Measurements from ENCODE around the gene DOCK1.
A peak's percentile ranks its signal among the peaks of the same experiment; 100 is the strongest.

Gene DOCK1

GRCh38 chr10:127375461-127375860 lies 470.2 kb downstream of the DOCK1 start:
- no peak overlapping the region for H2AFZ ChIP-seq (ENCODE audit: low read length)
- H3K18ac ChIP-seq (ENCODE audit: low read length) = no peak overlapping the region
- H3K4me2 ChIP-seq (ENCODE audit: insufficient read depth, low read length, poor library complexity, severe bottlenecking) = no peak overlapping the region
- peaks cover 5 to 41% of the 10 kb centered on the region in 2 donors for H3K36me3 ChIP-seq (replicated peaks in 1 of 2; ENCODE audit: control insufficient read depth in 2 of 2, insufficient read depth in 2 of 2, low read length in 2 of 2)
- H3K4me3 ChIP-seq (ENCODE audit: low read length in 2 of 2) = no peak overlapping the region
- no peak overlapping the region for H2BK15ac ChIP-seq (ENCODE audit: low read length)
- no peak for DNase-seq (ENCODE audit: low spot score)
- H2BK5ac ChIP-seq (ENCODE audit: low read length) = no peak overlapping the region
- no peak overlapping the region for H3K9ac ChIP-seq (ENCODE audit: low read depth, low read length, poor library complexity)
- no peak overlapping the region for H3K14ac ChIP-seq (ENCODE audit: low read length)
- no peaks in the 10 kb centered on the region for H3K79me1 ChIP-seq (ENCODE audit: low read depth, low read length)
- no peak overlapping the region for H4K91ac ChIP-seq (ENCODE audit: low read depth, low read length, poor library complexity)
- H3K4ac ChIP-seq (ENCODE audit: low read length) = no peak overlapping the region
- H2BK12ac ChIP-seq (ENCODE audit: low read length) = no peak overlapping the region
- no peak overlapping the region for H3K27ac ChIP-seq (replicated peaks; ENCODE audit: low read length)
- no CpG with 5 or more reads among the region's 3 CpGs for WGBS, 2 donors (ENCODE audit: extremely low coverage in 2 of 2, insufficient read length in 2 of 2, insufficient replicate concordance in 1 of 2)
- H2BK120ac ChIP-seq (ENCODE audit: low read depth, low read length) = no peak overlapping the region
- no peak overlapping the region for H3K23ac ChIP-seq (ENCODE audit: low read depth, low read length, poor library complexity)
- no peaks in the 10 kb centered on the region for H3K4me1 ChIP-seq (ENCODE audit: control insufficient read depth in 2 of 2, insufficient read depth in 1 of 2, low read depth in 1 of 2, low read length in 2 of 2)
- no peak overlapping the region for H2AK5ac ChIP-seq (ENCODE audit: low read depth, low read length)
- no peak overlapping the region for H4K8ac ChIP-seq (ENCODE audit: low read depth, low read length)
- H3K9me3 ChIP-seq (replicated peaks in 1 of 2; ENCODE audit: control insufficient read depth in 2 of 2, insufficient read depth in 1 of 2, low read depth in 1 of 2, low read length in 2 of 2) = no peaks in the 10 kb centered on the region
- no peaks in the 10 kb centered on the region for H3K27me3 ChIP-seq (ENCODE audit: control insufficient read depth in 3 of 3, insufficient read depth in 3 of 3, low read depth in 1 of 3, low read length in 3 of 3)

- H3K27ac ChIP-seq (replicated peaks; ENCODE audit: low read length) = no peak overlapping the region
- no peak overlapping the region for H3K4me3 ChIP-seq (ENCODE audit: low read length in 2 of 2)
- H2AK5ac ChIP-seq (ENCODE audit: low read depth, low read length) = no peak overlapping the region
- H4K91ac ChIP-seq (ENCODE audit: low read depth, low read length, poor library complexity) = no peak overlapping the region
- no peaks in the 10 kb centered on the region for H3K9me3 ChIP-seq (replicated peaks in 1 of 2; ENCODE audit: control insufficient read depth in 2 of 2, insufficient read depth in 1 of 2, low read depth in 1 of 2, low read length in 2 of 2)
- H3K27me3 ChIP-seq (ENCODE audit: control insufficient read depth in 3 of 3, insufficient read depth in 3 of 3, low read depth in 1 of 3, low read length in 3 of 3) = no peaks in the 10 kb centered on the region
- H3K4me2 ChIP-seq (ENCODE audit: insufficient read depth, low read length, poor library complexity, severe bottlenecking) = no peak overlapping the region
- no peak overlapping the region for H3K18ac ChIP-seq (ENCODE audit: low read length)
- no peak overlapping the region for H3K14ac ChIP-seq (ENCODE audit: low read length)
- no peak overlapping the region for H4K8ac ChIP-seq (ENCODE audit: low read depth, low read length)
- no peaks in the 10 kb centered on the region for H3K79me1 ChIP-seq (ENCODE audit: low read depth, low read length)
- no peak overlapping the region for H2BK15ac ChIP-seq (ENCODE audit: low read length)
- H3K9ac ChIP-seq (ENCODE audit: low read depth, low read length, poor library complexity) = no peak overlapping the region
- whole genome bisulfite sequencing, 2 donors (ENCODE audit: extremely low coverage in 2 of 2, insufficient read length in 2 of 2, insufficient replicate concordance in 1 of 2) = no CpG with 5 or more reads among the region's 2 CpGs
- H2AFZ ChIP-seq (ENCODE audit: low read length) = no peak overlapping the region
- no peak overlapping the region for H3K4ac ChIP-seq (ENCODE audit: low read length)
- H2BK5ac ChIP-seq (ENCODE audit: low read length) = no peak overlapping the region
- no peak overlapping the region for H3K23ac ChIP-seq (ENCODE audit: low read depth, low read length, poor library complexity)
- DNase-seq (ENCODE audit: low spot score) = no peak
- H3K36me3 ChIP-seq (replicated peaks in 1 of 2; ENCODE audit: control insufficient read depth in 2 of 2, insufficient read depth in 2 of 2, low read length in 2 of 2) = peaks cover 5 to 41% of the 10 kb centered on the region in 2 donors
- H2BK120ac ChIP-seq (ENCODE audit: low read depth, low read length) = no peak overlapping the region
- H3K4me1 ChIP-seq (ENCODE audit: control insufficient read depth in 2 of 2, insufficient read depth in 1 of 2, low read depth in 1 of 2, low read length in 2 of 2) = no peaks in the 10 kb centered on the region
- no peak overlapping the region for H2BK12ac ChIP-seq (ENCODE audit: low read length)
Observed at GRCh38 chr10:127376071-127376470, 470.8 kb downstream of the DOCK1 start.

- Histone ChIP-seq H3K4ac (ENCODE audit: low read length) (no peak overlapping the region), H3K79me1 (ENCODE audit: low read depth, low read length) (no peaks in the 10 kb centered on the region), H3K4me3 (ENCODE audit: low read length in 2 of 2) (no peak overlapping the region), H4K91ac (ENCODE audit: low read depth, low read length, poor library complexity) (no peak overlapping the region), H3K14ac (ENCODE audit: low read length) (no peak overlapping the region), H3K27ac (replicated peaks; ENCODE audit: low read length) (no peak overlapping the region), H4K8ac (ENCODE audit: low read depth, low read length) (no peak overlapping the region), H3K36me3 (replicated peaks in 1 of 2; ENCODE audit: control insufficient read depth in 2 of 2, insufficient read depth in 2 of 2, low read length in 2 of 2) (peaks cover 5 to 52% of the 10 kb centered on the region in 2 donors), H2BK12ac (ENCODE audit: low read length) (no peak overlapping the region), H3K27me3 (ENCODE audit: control insufficient read depth in 3 of 3, insufficient read depth in 3 of 3, low read depth in 1 of 3, low read length in 3 of 3) (no peaks in the 10 kb centered on the region), H2AFZ (ENCODE audit: low read length) (no peak overlapping the region), H2BK5ac (ENCODE audit: low read length) (no peak overlapping the region), H2AK5ac (ENCODE audit: low read depth, low read length) (no peak overlapping the region), H3K4me2 (ENCODE audit: insufficient read depth, low read length, poor library complexity, severe bottlenecking) (no peak overlapping the region), H3K9ac (ENCODE audit: low read depth, low read length, poor library complexity) (no peak overlapping the region), H2BK15ac (ENCODE audit: low read length) (no peak overlapping the region), H3K18ac (ENCODE audit: low read length) (no peak overlapping the region), H3K4me1 (ENCODE audit: control insufficient read depth in 2 of 2, insufficient read depth in 1 of 2, low read depth in 1 of 2, low read length in 2 of 2) (no peaks in the 10 kb centered on the region), H3K9me3 (replicated peaks in 1 of 2; ENCODE audit: control insufficient read depth in 2 of 2, insufficient read depth in 1 of 2, low read depth in 1 of 2, low read length in 2 of 2) (no peaks in the 10 kb centered on the region), H3K23ac (ENCODE audit: low read depth, low read length, poor library complexity) (no peak overlapping the region), H2BK120ac (ENCODE audit: low read depth, low read length) (no peak overlapping the region)
- DNase-seq (ENCODE audit: low spot score) = no peak
- no CpG with 5 or more reads among the region's 5 CpGs for WGBS, 2 donors (ENCODE audit: extremely low coverage in 2 of 2, insufficient read length in 2 of 2, insufficient replicate concordance in 1 of 2)
Observed at GRCh38 chr10:127378628-127379027, 473.4 kb downstream of the DOCK1 start.

GRCh38 chr10:127384532-127384931 lies 479.3 kb downstream of the DOCK1 start:
- Histone ChIP-seq H4K8ac (ENCODE audit: low read depth, low read length) (no peak overlapping the region), H3K4ac (ENCODE audit: low read length) (no peak overlapping the region), H3K4me3 (ENCODE audit: low read length in 2 of 2) (no peak overlapping the region), H2AK5ac (ENCODE audit: low read depth, low read length) (no peak overlapping the region), H3K79me1 (ENCODE audit: low read depth, low read length) (no peaks in the 10 kb centered on the region), H2BK120ac (ENCODE audit: low read depth, low read length) (no peak overlapping the region), H3K9ac (ENCODE audit: low read depth, low read length, poor library complexity) (no peak overlapping the region), H3K23ac (ENCODE audit: low read depth, low read length, poor library complexity) (no peak overlapping the region), H2BK12ac (ENCODE audit: low read length) (no peak overlapping the region), H4K91ac (ENCODE audit: low read depth, low read length, poor library complexity) (no peak overlapping the region), H3K9me3 (replicated peaks in 1 of 2; ENCODE audit: control insufficient read depth in 2 of 2, insufficient read depth in 1 of 2, low read depth in 1 of 2, low read length in 2 of 2) (no peaks in the 10 kb centered on the region), H3K36me3 (replicated peaks in 1 of 2; ENCODE audit: control insufficient read depth in 2 of 2, insufficient read depth in 2 of 2, low read length in 2 of 2) (peaks cover 5 to 39% of the 10 kb centered on the region in 2 donors), H3K14ac (ENCODE audit: low read length) (no peak overlapping the region), H3K18ac (ENCODE audit: low read length) (peak overlapping the region; percentile 38), H2AFZ (ENCODE audit: low read length) (no peak overlapping the region), H3K27me3 (ENCODE audit: control insufficient read depth in 3 of 3, insufficient read depth in 3 of 3, low read depth in 1 of 3, low read length in 3 of 3) (no peaks in the 10 kb centered on the region), H3K27ac (replicated peaks; ENCODE audit: low read length) (no peak overlapping the region), H3K4me1 (ENCODE audit: control insufficient read depth in 2 of 2, insufficient read depth in 1 of 2, low read depth in 1 of 2, low read length in 2 of 2) (peaks cover 0 to 9% of the 10 kb centered on the region in 2 donors), H2BK5ac (ENCODE audit: low read length) (no peak overlapping the region), H3K4me2 (ENCODE audit: insufficient read depth, low read length, poor library complexity, severe bottlenecking) (no peak overlapping the region), H2BK15ac (ENCODE audit: low read length) (no peak overlapping the region)
- WGBS, 2 donors (ENCODE audit: extremely low coverage in 2 of 2, insufficient read length in 2 of 2, insufficient replicate concordance in 1 of 2) = no CpG with 5 or more reads among the region's 18 CpGs
- DNase-seq (ENCODE audit: low spot score) = no peak

Measured in neuronal stem cell (in vitro differentiated cells).